ENCODE measurements around the gene CFAP100.

Gene CFAP100

DNA sequence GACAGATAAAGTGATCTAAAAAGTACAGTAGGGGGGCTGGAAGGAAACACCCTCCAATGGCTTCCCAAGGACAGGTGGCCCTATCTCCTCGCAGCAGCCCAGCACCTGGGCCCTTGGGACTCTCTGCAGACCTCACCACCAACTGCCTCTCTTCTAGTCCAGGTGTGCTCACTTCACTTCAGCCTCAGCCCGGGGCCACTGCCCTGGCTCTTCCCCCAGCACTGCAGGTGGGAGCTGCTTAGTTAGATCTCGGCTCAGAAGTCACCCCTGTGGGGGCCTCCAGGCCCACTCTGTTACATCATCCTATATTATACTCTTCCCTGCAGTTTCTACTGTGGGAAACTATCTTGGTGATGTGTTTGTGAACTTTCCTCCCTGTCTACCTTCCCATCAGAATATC, 39.5 kb upstream of the CFAP100 start:
- peak in 3 of 42 donors; percentile 7 to 23 (median 8) for DNase-seq
- intact Hi-C loops (cut with DNase I), result loop anchor here (10.0 kb wide), 1 partner anchor 120 kb away; the partner anchor contains the start of gene ZXDC

DNA sequence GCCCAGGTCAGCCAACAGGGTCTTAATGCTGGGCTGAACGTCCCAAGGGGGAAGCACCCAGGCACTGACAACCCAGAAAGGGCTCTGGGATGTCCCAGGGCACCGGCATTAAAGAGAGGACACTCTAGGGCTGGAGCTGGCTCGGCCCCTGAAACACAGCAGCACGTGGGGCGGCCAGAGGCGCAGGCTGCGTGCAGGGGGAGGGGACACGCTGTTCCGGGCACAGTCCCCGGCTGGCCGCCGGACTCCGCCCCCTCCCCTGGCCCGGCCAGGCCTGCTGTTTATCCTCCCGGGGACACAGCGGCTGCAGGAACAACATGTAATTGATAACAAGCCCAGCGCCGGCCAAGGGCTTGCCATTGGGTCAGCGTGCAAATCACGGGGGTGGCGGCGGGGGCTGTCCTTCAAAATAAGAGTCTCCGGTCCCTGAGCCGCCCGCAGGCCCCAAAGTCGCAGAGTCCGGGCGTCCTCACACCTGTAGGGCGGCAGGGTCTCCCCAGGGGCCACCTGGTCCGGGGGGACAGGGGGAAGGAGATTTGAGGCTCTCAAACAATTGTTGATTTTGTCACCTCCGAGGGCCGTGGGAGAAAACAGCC, 38.8 kb upstream of the CFAP100 start:
- DNase-seq, result peak; percentile 89 to 98 (median 95)
- intact Hi-C loops (cut with DNase I), result loop anchor here (10.0 kb wide), 1 partner anchor 119 kb away; the partner anchor contains the start of gene ZXDC

DNA sequence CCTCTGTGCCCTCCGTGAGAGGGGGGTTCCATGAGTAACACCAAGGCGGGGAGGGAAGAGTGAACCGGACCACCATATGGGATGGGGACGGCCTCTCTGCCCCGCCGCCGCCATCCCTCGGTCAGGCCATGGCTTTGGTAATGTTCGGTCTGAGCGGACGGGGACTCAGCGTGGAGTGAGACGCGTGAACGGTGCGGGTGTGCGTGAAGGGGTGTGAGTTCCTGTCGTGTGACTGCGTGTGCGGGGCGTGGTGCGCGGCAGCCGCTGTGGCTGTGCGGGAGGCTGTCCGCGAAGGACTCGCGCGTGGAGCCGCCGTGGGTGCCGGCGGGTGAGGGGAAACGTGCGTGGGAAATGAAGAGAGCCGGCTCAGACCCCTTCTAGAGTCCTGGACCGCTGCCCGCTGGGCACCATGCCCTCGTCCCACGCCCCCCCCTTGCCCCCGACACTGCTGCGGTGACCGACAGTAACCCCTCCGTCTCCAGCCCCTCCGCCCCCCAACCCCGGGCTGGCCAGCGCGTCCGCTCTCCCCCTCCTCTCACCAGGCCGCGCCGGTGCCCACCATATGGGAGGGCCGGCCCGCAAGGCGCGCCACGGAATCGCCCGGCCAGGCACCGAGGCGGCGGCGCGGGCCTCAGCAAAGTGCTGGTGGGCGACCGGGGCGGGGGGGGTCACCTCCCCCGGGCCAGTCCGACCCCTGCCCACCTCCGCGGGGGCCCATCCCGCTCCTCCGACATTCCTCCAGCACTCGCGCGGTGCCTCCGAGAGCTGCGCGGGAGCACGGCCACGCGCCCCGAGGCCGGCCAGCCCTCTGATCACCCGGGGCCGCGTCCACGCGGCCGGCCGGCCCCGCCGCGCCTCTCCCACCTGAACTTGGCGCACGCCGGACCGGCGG, 38.1 kb upstream of the CFAP100 start:
- intact Hi-C loops (cut with DNase I), result loop anchor here (10.0 kb wide), 1 partner anchor 118 kb away; the partner anchor contains the start of gene ZXDC
- DNase-seq, result peak in 38 of 42 donors; percentile 30 to 83 (median 53)

DNA sequence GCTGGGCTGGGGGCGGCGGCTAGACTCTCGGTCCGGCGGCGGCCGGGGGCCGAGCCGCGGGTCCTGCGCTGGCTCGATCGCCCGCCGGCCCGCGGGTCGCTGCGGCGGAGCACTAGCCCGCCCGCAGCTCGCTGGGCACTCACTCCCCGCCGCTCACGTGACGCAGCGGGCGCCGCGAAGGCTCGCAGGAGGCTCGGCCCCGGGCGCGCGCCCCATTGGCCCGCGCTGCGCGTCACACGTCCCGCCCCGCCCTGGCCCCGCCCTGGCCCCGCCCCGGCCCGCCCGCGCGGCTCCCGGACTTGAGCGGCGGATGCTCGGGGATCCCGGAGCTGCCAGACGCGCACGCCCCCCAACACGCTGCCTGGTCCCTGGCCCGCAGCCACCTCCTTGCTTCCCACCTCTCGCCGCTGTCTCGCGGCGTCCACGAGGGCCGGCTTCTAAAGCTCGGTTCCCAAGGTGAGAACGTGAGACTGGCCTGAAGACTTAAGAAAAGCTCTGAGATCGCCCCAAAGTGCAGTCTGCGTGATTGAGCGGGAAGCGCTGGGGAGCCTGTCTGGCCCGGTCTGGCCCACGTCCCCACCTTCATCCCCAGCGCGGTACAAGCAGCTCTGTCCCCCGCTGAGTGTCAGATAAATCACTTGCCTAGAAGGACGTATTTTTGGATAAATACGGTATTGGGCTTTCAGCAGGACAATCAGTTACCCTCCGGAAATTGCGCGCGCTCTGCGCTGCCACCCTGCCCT, 37.2 kb upstream of the CFAP100 start, which contains the start of gene KLF15:
Gene KLF15, minus strand, starts transcription at position 114 of the 743 bp plus-strand sequence. CDS start 4,486 bp downstream, outside the sequence.
- peak; percentile 72 to 97 (median 93) for DNase-seq
- intact Hi-C loops (cut with DNase I), result loop anchor here (10.0 kb wide), 1 partner anchor 117 kb away; the partner anchor contains the start of gene ZXDC

DNA sequence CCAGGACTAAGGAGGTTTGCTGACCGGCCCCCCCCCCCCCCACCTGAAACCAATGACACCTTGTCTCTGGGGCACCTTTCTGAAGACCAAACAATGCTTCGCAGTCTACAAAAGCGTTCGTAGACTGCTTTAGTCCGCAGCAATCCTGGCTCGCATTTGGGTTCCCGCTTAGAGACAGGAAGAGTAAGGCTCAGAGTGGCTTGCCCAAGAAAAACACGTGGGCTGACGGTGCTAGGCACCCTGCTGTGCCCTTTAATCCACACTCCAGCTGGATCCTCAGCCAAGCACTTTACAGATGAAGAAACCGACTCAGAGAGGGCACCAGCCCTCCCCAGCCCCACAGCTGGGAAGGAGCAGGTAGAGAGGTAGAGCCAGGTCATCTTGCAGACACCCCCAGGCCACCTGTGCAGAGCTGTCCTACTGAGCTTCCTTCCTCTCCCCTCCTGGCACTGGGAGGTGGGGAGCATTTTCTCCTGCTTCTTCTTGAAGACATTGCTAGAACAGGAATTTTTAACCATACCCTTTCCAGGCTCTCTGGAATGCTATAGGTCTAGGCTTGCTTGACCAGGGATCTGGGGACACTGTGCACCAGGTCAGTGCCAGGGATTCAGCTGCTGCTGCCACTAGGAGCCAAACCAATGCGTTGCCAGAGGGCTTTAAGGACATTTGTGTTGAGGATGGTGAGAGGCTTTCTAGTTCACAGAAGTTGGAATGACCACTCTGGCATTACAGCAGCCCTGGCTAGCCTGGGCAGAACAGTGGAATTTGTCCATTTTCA, 36.5 kb upstream of the CFAP100 start:
- intact Hi-C loops (cut with DNase I), result loop anchor here (10.0 kb wide), 1 partner anchor 117 kb away; the partner anchor contains the start of gene ZXDC
- DNase-seq, result peak in 5 of 42 donors; percentile 7 to 58 (median 45)

DNA sequence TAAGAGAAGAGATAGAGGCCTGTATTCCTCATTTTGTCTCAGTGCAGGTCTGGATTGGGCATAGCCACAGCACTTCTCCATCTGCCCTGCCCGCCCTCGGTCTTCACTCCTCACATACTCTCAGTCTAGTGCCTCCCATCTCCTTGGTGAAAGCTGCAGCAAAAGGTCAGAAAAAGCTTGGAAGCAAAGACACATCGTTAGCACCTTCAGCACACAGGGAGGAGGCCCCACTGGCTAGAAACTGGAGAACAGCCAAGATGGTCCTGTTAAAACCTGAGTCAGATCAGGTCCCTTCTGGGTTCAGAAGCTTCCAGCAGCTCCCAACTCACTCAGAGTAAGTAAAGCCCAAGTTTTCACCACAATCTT, 35.9 kb upstream of the CFAP100 start:
- intact Hi-C loops (cut with DNase I), result loop anchor here (10.0 kb wide), 1 partner anchor 116 kb away; the partner anchor contains the start of gene ZXDC
- peak in 3 of 42 donors; percentile 3 to 12 (median 4) for DNase-seq

DNA sequence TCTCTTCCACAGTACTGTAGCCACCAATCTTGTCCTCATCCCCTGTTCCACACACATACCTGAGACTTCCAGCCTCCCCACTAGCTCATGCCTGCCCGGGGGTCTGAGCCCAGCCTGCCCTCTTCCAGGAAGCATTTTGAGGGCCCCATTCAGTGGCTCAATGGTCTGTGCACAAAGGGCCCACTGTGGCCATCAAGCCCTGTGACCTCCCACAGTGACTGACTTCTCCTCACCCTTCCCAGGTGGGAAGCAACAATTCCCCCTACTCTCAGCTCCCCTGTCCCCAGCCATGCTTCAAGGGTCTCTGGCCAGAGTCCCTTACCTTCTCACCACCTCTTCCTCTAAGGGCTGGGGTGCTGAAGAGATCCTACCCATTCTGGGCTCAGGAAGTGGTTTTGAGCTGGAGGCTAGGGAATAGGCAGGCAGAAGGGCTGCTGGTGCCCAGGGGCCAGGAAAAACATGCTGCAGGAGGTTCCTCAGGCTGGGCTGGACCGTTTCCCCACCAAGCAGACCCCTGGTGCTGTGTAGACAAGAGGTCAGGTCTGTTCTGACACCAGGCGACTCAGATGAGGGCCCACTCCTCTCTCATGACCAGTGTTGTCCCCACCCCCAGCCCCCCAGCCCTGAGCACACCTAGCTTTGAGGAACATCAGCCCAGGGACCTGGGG, 34.5 kb upstream of the CFAP100 start:
- intact Hi-C loops (cut with DNase I), result no loop called here
- DNase-seq, result peak in 8 of 42 donors; percentile 1 to 17 (median 7)

DNA sequence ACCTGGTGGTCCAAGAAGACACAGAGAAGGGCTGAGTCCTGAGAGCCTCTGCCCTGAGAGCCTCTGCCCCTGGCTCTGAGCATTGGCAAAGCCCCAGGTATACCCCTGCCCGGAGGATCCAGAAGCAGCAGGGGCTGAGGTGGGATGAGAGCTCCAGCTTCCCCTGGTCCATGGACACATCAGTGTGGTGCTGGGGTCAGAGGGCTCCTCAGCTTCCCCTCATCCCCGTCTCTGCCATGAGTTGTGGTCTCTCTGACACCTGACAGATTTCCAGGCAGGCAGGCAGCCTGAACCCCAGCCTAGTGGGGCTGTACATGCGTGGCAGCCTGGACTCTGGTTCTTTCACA, 34.0 kb upstream of the CFAP100 start:
- intact Hi-C loops (cut with DNase I), result no loop called here
- peak in 7 of 42 donors; percentile 1 to 13 (median 11) for DNase-seq

DNA sequence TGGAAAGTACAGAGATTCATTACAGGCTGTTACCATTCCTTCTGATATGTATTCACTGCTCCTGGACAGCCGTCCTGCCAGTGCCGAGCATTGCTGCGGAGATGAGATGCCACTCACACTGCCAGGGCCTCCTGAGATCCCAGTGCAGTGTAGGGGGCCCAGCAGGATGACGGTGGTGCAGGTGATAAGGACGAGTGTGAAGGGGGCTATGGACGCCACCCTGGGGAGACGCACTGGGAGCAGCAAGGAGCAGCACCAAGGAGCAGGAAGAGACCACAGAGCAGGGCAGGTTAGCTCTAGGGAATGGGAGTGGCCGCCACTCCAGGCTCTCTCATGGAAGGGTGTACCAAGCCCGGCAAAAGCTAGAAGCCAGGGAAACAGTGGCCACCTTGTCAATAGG, 33.5 kb upstream of the CFAP100 start:
- DNase-seq, result peak in 9 of 42 donors; percentile 0 to 19 (median 11)
- intact Hi-C loops (cut with DNase I), result no loop called here

DNA sequence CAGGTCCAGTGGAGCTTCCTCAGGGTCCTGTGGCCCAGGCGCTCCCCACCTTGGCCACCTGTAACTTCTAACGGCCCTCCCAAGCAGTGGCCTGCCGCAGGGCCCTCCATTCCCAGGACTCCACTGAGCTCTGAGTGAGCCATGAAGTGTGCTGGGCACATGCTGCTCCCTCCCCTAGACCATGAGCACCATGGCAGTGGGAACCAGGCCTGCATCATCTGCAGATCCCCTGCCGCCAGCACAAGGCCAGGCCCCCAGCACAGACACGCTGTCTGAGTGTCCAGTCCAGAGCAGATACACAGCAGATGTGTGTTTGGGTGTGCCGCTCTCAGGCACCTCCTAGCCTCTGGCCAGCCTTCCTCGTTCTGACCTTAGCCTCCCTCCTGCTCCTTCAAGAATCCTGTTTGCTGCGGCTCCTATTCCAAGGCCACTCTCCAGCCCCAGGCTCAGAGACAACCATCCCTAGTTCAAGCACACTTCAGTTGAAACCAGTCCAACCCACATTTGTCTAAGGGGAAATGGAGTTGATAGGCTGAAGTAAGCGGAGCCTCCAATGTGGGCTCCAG, 30.5 kb upstream of the CFAP100 start:
- peak in 9 of 42 donors; percentile 2 to 25 (median 7) for DNase-seq
- intact Hi-C loops (cut with DNase I), result no loop called here

DNA sequence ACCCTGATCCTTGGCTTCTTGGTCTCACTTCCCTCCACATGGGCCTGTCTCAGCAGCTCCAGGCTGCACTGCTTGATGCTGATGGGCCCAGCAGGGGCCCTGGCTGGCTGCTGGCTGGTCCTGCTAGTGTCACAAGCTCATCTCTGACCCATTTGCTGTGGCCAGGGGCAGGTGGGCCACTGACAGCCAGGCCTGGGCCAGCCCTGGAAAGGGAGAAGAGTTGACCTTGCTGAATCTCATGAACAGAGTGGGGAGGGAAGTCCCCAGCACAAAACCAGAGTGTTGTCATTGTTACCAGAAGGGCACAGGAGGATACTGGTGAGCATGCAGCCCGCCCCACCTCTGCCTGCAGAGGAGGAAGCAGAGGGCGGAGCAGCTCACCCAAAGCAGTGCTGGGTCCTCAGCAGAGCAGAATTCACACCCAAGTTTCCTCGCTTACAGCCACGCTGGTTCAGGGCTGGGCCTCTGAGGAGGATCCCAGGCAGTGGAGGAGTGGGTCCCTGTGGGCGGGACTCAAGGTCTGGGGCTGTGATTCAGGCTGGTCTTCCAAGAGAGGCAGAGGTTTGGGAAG, 29.9 kb upstream of the CFAP100 start:
- peak in 8 of 42 donors; percentile 1 to 18 (median 8) for DNase-seq
- intact Hi-C loops (cut with DNase I), result no loop called here

DNA sequence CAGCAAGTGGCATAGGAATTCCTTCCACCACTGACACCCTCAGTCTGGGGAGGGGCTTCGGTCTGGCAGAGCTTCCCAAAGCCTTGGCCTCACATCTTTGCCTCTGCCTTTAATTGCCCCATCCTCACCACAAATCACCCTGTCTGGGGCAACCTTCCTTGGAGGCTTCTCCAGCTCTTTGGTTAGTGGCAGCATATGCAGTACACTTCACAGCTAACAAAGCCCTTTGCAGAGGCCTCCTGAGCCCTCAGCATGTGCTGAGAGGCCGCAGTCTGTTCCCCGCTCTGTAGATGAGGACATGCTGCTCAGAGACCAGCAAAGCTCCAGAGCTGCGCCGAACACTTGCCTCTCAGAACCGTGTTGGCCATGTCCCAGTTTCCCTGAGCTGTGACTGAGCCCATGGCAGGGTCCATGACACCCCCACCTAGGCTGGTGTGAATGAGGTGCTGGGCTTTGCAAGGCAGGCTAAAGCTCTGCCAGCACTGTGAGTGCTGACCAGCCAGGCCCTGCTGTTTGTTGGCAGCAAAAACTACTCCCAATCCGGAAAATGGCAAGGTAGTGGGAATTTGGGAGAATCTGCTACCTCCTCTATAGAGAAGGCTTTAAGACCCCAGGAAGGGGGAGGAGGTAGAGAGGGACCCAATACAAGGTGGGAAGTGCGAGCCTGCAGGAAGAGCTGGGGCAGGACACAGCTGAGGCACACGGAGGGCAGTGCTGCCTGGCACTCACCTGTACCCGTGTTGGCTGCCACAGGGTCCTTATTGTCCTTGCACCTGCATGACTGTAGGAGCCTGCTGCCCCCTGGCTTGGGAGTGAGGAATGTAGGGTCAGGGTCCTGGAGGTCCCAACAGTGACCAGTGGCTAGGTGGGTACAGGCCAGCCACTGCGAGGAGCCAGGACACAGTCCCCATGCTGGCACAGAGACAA, 29.1 kb upstream of the CFAP100 start:
- peak in 9 of 42 donors; percentile 4 to 22 (median 7) for DNase-seq
- intact Hi-C loops (cut with DNase I), result no loop called here

DNA sequence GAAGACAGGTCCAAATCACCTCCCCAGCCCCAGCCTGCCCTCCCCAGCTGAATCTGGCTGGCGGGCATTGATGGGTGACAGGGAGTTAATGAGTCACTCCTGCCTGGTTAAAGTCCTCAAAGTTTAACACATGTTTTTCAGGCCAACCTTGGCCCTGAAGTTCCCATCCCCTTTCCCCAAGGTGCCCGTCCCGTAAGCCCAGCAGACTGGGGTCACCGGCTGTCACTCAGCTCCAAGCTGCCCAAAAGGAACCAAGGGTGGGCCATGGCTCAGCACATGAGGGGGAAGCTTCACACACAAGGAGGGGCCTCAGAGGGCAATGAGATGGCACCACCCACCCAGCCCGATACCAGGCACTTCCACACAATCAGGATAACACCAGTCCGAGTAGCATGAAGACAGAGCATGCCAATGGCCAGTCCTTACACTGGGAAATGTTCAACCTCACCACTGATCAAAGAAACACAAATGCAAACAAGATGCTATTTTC, 27.3 kb upstream of the CFAP100 start:
- DNase-seq, result peak in 5 of 42 donors; percentile 6 to 9 (median 6)
- intact Hi-C loops (cut with DNase I), result no loop called here

DNA sequence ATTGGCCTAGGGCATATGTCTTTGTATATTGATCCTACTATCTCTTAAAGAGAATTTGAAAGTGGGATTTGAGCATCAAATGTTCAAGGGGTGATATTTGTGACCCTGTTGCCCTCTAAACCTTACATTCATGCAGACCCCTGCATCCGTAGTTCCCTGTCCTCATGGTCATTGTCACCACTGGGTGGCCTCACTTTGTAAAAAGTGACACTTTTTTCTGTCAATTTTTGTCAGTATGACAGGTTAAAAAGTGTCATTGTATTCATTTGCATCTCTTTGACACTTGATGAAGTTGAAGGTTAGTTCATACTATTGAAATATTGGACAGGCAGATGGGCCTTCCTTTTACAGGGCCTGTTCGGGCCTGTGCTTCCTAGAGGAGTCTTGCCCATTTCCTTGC, 25.2 kb upstream of the CFAP100 start:
- intact Hi-C loops (cut with DNase I), result no loop called here
- DNase-seq, result no peak

DNA sequence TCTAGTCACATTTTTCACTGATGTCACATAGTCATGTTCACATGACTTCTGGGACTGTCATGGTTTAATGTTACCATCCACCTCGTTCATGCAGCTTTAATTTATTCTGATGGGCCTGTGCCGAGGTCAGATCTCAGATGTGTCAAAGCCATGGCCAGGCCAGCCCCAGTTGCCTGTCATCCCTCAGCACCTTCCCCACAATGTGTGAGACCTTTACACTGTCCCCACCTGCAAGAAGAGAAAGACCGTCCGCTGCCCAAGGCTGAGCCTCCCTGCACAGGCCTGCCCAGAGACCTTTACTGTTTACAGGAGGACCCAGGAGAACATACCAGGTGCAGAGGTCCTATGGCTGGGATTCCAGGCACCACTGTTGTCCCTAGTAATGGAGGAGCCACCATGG, 24.7 kb upstream of the CFAP100 start:
- peak in 4 of 42 donors; percentile 3 to 24 (median 6) for DNase-seq
- intact Hi-C loops (cut with DNase I), result no loop called here

DNA sequence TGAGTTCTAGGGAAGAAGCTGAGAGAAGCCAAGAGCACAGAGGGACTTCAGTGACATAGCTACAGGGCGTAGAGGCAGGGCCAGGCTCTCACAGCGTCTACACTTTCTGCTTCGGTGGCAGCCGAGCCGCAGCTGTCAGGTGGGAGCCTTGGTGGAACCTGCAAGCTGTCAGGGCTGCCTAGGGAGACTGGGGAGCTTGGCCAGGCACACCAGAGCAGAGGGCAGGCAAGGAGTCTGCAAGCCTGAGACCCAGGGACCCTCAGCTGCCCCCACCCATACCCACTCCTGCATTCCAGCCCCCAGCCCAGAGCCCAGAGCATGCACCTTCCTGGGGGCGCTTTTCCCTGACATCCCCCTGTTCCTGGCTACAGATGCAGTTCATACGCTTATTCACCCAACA, 24.1 kb upstream of the CFAP100 start:
- intact Hi-C loops (cut with DNase I), result no loop called here
- peak in 4 of 42 donors; percentile 0 to 17 (median 6) for DNase-seq

All from head of caudate nucleus (tissue), 42 donors.